Right forelimb (tissue), 1 donor: ENCODE measurements around the gene TP53RK.

ENCODE experiments used
- DNase-seq: peaks from one replicate; pipeline ENCODE4 v3.0.0-alpha.2; 2018

Gene TP53RK

GRCh38 chr20:46689082-46689753, at the start of gene TP53RK:
TSS of gene TP53RK (minus strand) at chr20:46689444. CDS start at chr20:46689414, 30 bp downstream.
- DNase-seq: peak; percentile 94

DNA sequence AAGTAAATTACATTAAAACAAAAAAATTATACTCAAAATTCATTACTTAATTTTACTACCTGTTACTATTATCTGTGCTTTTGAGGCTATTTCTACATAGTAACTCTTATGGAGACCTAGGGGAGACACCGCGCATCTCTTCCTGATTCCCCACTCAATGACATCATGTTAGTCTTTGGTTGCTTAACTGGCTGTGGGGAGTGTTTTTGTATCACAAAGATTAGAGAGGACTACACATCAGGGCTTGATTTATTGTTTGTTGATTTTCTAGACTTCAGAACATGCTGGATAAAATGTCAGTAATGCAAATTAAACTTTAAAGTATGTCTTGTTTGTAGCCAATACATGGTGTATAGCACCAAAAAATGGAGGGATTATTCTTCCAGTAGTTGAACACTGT, 46.2 kb upstream of the TP53RK start:
- no peak for DNase-seq

GRCh38 chr20:46731770-46732169, 42.5 kb upstream of the TP53RK start:
- DNase-seq: no peak

DNA sequence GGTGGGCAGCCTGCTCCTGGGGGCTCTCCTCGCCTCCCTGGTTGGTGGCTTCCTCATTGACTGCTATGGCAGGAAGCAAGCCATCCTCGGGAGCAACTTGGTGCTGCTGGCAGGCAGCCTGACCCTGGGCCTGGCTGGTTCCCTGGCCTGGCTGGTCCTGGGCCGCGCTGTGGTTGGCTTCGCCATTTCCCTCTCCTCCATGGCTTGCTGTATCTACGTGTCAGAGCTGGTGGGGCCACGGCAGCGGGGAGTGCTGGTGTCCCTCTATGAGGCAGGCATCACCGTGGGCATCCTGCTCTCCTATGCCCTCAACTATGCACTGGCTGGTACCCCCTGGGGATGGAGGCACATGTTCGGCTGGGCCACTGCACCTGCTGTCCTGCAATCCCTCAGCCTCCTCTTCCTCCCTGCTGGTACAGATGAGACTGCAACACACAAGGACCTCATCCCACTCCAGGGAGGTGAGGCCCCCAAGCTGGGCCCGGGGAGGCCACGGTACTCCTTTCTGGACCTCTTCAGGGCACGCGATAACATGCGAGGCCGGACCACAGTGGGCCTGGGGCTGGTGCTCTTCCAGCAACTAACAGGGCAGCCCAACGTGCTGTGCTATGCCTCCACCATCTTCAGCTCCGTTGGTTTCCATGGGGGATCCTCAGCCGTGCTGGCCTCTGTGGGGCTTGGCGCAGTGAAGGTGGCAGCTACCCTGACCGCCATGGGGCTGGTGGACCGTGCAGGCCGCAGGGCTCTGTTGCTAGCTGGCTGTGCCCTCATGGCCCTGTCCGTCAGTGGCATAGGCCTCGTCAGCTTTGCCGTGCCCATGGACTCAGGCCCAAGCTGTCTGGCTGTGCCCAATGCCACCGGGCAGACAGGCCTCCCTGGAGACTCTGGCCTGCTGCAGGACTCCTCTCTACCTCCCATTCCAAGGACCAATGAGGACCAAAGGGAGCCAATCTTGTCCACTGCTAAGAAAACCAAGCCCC, 36.2 kb upstream of the TP53RK start:
- DNase-seq: no peak

GRCh38 chr20:46724343-46724959, 35.2 kb upstream of the TP53RK start:
- DNase-seq: no peak

- DNase-seq: no peak
These were observed 33.8 kb upstream of the TP53RK start for GRCh38 chr20:46723039-46723438.

DNA sequence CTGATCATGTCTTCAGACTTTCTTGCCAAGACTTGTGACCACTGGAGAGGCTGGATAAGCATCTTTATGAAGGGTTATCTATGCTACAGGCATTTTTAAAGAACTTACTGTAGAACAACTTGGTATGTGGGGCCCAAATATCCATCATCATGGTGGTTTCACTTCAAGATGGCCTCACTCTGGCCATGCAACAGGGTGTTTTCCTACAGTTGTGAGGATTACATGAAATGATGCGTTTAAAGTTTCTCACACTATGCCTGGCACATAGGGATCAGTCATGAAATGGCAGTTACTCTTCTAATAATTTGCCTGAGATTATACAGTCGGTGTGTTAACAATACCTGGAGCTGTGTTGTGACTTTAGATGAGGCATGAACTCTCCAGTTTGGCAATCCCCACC, 33.2 kb upstream of the TP53RK start:
- no peak for DNase-seq

DNA sequence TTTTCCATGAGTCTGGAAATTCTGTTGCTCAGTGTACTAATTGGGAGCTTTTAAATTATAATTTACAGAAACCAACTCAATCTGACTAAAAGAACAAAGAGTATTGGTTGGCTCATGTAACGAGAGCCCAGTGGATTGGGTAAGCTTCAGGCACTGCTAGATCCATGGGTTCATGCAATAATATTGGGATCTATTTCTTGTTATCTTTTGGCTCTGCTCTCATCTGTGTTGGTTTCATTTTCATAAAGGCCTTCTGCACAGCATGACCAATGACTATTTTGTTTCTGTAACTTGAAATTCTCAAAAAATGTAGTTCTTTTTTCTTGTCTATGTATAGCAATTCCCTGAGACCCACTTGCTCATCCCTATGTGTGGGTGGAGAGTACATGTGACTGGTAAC, 32.2 kb upstream of the TP53RK start:
- no peak for DNase-seq

DNA sequence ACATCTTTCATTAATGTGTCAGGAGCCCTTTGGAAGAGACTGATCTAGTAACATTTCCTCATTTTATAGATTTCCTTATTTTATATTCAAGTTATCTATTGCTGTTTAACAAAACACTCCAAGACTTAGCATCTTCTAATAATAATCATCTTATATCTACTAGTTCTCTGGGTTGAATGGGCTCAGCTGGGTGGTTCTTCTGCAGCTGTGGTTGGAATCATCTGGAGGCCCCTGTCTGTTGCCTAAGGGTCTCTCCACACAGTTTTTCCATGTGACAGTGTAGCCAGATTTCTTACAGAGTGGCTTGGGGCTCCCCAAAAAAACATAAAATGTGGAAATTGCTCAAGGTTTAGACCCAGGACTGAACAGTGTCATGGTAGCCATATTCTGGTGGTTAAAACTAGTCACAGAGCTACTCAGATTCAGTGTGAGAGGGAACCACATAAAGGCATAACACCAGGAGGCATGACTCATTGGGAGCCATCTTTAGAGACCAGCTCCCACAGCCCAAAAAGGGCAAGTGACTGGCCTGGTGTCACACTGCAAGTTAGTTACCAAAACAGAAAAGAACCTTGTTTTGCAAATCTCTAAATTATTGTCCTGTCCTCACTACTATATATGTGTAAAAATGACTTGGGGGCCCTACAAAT, 31.7 kb upstream of the TP53RK start:
- DNase-seq: no peak

DNA sequence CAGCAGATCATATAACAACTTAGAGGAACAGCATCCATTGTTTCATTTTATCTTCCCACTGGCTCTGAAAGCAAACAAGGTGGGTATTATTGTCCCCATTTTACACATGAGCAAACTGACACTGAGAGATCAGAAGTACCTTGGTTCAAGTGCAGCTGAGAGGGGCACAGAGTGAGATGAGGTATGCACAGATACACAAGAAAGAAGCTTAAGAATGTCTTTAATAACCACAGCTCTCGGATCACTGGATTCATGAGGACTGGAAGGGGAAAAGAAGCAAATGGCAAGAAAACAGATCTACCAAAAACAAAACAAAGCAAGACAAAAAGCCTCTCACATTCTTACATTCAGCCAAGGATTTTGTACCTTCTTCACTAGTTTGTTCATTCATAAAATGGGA, 30.8 kb upstream of the TP53RK start:
- no peak for DNase-seq

- no peak for DNase-seq
These were observed 28.7 kb upstream of the TP53RK start for GRCh38 chr20:46717818-46718541.

- no peak for DNase-seq
These were observed 26.1 kb upstream of the TP53RK start for GRCh38 chr20:46715292-46715756.

- no peak for DNase-seq
These were observed 25.0 kb upstream of the TP53RK start for GRCh38 chr20:46713957-46714834.

- DNase-seq: peak; percentile 42
These were observed 22.9 kb upstream of the TP53RK start for GRCh38 chr20:46712056-46712636.

GRCh38 chr20:46710153-46710913, 21.1 kb upstream of the TP53RK start:
- DNase-seq: no peak

GRCh38 chr20:46709459-46710152, 20.4 kb upstream of the TP53RK start, which contains the start of gene SLC2A10:
TSS of gene SLC2A10 (plus strand) at chr20:46709649. CDS start at chr20:46709737, 88 bp downstream.
- DNase-seq: peak; percentile 86

- no peak for DNase-seq
These were observed 19.8 kb upstream of the TP53RK start for GRCh38 chr20:46709055-46709458.

- DNase-seq: peak; percentile 36
These were observed 19.1 kb upstream of the TP53RK start for GRCh38 chr20:46708172-46708860.

- DNase-seq: no peak
These were observed 17.0 kb upstream of the TP53RK start for GRCh38 chr20:46706242-46706641.
